Stimulated activated CD4-positive, alpha-beta T cell treated with anti-CD3 and anti-CD28 coated beads, Interleukin-15, amount 100 ng/mL, for 48 hours (primary cell): ENCODE results near the gene FURIN.
"Not testable (repeated sequence)": the region's sequence is repeated elsewhere in the genome, so short reads cannot be mapped to it uniquely, and the experiment has no call there.

ENCODE experiments used
- DNase-seq, 2 donors: peaks; one replicate each; pipeline ENCODE4 v3.0.0-alpha.2; 2020; ENCODE audit warnings: low read depth in 2 of 2

FURIN gene

GRCh38 chr15:90902040-90902839 is 33.9 kb downstream of the FURIN start:
- peak; percentile 48 to 62 for DNase-seq

- peak; percentile 73 to 74 for DNase-seq
These were observed 34.7 kb downstream of the FURIN start, which contains the start of gene MAN2A2 for GRCh38 chr15:90902840-90903732. MAN2A2 (plus strand) TSS chr15:90903302; CDS start chr15:90904208, 906 bp downstream.

DNA sequence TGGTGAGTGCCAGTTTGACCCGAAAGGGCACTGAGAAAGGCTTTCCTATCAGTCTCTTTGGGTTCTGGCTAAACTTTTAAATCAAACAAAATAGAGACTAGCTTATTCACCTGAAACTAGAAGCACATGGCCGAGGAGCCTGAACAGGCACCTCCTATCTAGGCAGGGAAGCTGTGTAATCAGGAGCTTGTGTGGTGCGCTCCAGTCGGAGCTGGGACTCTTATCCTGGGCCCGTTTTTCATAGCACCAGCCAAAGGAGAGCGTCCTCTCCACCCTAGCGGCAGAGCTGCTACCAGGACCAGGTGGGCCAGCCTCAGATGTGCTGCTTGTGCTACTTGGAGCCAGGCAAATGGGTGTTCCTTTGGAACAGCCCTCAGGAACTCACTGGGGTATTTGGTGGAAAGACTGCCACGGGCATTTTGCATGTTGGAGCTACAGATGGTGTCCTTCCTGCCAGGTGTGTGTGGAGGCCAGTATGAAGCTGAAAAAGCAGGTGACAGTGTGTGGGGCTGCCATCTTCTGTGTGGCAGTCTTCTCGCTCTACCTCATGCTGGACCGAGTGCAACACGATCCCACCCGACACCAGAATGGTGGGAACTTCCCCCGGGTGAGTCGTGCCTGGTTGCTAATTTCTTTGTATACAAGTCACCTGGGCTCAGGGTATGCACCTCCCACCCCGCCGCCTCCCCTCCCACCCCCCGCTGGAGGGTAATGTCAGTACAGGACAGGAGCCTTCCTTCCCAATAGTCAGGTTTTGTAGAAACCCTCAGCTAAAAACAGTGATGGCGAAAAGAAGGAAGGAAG is 35.5 kb downstream of the FURIN start:
- DNase-seq: no peak

DNA sequence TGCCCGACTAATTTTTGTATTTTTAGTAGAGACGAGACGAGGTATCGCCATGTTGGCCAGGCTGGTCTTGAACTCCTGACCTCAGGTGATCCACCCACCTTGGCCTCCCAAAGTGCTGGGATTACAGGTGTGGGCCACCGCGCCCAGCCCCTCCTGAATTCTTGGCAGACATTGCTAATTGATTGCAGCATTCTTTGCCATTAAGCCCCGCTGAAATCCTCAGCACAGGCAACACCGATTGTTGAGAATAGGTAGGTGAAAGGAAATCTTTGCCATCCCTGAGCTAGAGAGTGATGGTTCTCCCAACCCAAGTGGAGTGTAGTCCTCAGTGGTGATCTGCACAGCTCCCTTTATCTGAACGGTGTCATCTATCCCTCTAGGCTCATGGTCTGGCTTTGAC is 36.4 kb downstream of the FURIN start:
- no peak for DNase-seq

DNA sequence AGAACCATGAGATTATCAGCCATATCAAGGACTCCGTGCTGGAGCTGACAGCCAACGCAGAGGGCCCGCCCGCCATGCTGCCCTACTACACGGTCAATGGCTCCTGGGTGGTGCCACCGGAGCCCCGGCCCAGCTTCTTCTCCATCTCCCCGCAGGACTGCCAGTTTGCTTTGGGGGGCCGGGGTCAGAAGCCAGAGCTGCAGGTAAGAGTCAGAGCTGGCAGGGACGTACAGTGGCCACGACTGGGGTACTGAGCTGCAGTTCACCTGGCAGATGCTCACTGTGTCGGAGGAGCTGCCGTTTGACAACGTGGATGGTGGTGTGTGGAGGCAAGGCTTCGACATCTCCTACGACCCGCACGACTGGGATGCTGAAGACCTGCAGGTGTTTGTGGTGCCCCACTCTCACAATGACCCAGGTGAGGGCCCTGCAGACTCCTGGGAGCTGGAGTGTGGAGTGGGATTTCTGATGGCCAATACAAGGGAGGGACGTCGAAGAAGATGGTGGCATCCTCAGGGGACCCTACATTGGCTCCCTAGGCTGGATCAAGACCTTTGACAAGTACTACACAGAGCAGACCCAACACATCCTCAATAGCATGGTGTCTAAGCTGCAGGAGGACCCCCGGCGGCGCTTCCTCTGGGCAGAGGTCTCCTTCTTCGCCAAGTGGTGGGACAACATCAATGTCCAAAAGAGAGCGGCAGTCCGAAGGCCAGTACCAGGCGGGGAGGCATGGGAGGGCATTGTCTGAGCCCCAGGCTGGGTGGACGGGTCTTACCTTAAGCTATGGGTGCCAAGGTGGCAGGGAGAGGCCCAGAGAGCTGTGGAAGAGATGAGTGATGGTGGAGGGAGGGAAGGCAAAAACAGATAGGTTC is 37.2 kb downstream of the FURIN start:
- DNase-seq: no peak

GRCh38 chr15:90906181-90906849 is 37.9 kb downstream of the FURIN start:
- no peak for DNase-seq

DNA sequence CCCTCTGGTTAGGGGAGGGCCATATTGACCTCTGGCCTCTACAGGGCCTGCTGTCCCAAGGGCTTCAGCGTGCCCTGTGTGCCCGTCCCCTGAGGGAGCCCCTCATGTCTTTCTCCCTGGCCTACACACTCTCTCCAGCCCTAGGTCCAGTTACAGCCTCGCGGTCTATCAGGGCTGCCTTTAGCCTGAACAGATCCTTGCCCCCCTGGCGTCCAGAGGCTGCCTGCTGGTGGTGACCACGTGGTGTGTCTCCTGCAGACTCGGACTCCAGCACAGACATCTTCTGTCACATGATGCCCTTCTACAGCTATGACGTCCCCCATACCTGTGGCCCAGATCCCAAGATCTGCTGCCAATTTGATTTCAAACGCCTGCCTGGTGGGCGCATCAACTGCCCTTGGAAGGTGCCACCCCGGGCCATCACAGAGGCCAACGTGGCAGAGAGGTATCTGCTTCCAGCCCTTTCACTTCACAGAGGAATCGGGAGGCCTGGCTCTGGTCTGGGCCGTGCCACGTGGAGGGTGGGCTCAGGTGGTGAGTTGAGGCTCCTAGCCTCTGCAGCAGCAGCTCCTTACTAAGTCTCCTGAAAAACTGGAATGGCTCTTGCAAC is 38.8 kb downstream of the FURIN start:
- no peak for DNase-seq

GRCh38 chr15:90907838-90908507 is 39.6 kb downstream of the FURIN start:
- no peak for DNase-seq

DNA sequence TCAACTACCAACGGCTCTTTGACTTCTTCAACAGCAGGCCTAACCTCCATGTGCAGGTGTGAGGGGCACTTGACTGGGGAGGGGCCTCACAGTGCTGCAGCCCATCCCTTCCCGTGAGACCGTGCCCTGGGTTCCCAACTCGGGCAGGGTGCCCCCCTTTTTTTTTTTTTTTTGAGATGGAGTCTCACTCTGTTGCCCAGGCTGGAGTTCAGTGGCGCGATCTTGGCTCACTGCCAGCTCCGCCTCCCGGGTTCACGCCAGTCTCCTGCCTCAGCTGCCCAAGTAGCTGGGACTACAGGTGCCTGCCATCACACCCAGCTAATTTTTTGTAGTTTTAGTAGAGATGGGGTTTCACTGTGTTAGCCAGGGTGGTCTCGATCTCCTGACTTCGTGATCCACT is 41.1 kb downstream of the FURIN start:
- DNase-seq: not testable (repeated sequence)

DNA sequence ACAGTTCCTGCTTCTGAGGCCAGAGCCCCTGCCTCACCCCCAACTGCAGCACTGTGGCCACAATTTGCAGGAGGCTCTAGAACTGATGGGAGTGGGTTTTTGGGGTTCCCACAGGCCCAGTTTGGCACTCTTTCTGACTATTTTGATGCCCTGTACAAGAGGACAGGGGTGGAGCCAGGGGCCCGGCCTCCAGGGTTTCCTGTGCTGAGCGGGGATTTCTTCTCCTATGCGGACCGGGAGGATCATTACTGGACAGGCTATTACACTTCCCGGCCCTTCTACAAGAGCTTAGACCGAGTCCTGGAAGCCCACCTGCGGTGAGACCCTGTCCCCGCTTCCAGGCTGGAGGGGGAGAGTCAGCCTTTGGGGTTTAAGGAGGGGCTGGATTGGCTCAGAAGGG is 41.6 kb downstream of the FURIN start:
- DNase-seq: no peak

- DNase-seq: no peak
These were observed 42.3 kb downstream of the FURIN start for GRCh38 chr15:90910441-90911301.

- DNase-seq: no peak
These were observed 42.9 kb downstream of the FURIN start for GRCh38 chr15:90911302-90911623.

DNA sequence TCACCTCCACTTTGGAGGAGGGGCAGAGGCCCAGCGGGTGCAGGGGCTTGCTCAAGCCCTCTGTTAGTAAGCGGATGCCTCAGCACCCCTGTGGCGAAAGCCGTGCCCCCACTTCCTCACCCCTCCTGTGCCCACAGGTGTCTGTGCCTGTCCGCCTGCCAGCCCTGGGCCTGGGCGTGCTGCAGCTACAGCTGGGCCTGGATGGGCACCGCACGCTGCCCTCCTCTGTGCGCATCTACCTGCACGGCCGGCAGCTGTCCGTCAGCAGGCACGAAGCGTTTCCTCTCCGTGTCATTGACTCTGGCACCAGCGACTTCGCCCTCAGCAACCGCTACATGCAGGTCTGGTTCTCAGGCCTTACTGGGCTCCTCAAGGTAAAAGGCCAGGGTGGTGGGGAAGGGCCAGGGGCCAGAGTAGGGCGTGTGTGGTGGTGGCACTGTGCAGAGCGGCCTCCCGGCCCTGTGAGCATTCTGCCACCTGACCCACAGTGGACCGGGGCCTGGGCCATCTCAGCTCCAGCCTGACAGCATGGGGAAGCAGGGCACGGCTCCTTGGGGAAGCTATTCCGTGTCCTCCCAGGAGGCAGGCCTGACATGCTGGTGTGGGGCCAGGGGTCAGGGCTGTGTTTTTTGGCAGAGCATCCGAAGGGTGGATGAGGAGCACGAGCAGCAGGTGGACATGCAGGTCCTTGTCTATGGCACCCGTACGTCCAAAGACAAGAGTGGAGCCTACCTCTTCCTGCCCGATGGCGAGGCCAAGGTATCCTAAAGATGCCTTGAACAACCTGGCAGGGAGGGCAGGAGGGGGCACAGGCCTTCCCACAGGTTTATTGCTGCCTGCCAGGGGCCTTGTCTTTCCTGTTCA is 43.8 kb downstream of the FURIN start:
- no peak for DNase-seq

- DNase-seq: no peak
These were observed 44.3 kb downstream of the FURIN start for GRCh38 chr15:90912770-90913075.

GRCh38 chr15:90913398-90913944 is 45.1 kb downstream of the FURIN start:
- DNase-seq: no peak

GRCh38 chr15:90914305-90915080 is 46.1 kb downstream of the FURIN start:
- DNase-seq: no peak
